Measurements from ENCODE around the gene EBF3. TPM values are rescaled to one million over a fixed set of nuclear protein-coding genes. Genes with fewer than 3 reads are reported as not detected.
A peak's percentile ranks its signal among the peaks of the same experiment; 100 is the strongest.

EBF3 gene
- total RNA-seq, 4 donors from 2014 or later = 1.5 to 4.1 (median 1.9) TPM; not detected in 1

DNA sequence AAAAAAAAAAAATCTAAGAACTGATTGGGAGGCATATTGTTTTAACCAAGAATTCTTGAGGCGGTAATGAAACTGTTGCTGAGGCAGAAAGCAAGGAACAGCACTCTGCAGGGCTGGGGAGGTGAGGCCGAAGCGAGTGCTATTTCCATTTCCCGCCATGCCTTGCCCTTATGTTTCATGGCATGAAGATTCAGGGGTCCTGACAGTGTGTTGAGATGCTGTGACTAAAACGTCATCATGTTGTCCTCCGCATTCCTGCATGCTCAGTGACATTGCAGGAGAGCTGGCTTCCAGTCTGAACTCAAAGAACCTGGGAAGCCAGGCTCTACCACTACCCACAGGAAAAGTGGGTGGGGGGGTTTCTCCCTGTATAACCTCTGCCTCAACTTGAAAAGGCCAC is 85.2 kb downstream of the EBF3 start:
- H3K9me3 ChIP-seq = no peaks in the 10 kb centered on the region
- H3K4me3 ChIP-seq = no peak overlapping the region
- H3K36me3 ChIP-seq = no peaks in the 10 kb centered on the region
- TF ChIP-seq, protein P1, sequence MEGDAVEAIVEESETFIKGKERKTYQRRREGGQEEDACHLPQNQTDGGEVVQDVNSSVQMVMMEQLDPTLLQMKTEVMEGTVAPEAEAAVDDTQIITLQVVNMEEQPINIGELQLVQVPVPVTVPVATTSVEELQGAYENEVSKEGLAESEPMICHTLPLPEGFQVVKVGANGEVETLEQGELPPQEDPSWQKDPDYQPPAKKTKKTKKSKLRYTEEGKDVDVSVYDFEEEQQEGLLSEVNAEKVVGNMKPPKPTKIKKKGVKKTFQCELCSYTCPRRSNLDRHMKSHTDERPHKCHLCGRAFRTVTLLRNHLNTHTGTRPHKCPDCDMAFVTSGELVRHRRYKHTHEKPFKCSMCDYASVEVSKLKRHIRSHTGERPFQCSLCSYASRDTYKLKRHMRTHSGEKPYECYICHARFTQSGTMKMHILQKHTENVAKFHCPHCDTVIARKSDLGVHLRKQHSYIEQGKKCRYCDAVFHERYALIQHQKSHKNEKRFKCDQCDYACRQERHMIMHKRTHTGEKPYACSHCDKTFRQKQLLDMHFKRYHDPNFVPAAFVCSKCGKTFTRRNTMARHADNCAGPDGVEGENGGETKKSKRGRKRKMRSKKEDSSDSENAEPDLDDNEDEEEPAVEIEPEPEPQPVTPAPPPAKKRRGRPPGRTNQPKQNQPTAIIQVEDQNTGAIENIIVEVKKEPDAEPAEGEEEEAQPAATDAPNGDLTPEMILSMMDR (IDR thresholded peaks at IDR 0.05) = no peak
- TF ChIP-seq POLR2A (IDR thresholded peaks at IDR 0.05) = no peak
- no peak for DNase-seq
- H3K27me3 ChIP-seq = no peaks in the 10 kb centered on the region
- H3K4me1 ChIP-seq = no peaks in the 10 kb centered on the region
- H3K27ac ChIP-seq = no peak overlapping the region

GRCh38 chr10:129877773-129878371 is 86.2 kb downstream of the EBF3 start:
- DNase-seq = no peak

GRCh38 chr10:129876838-129877237 is 87.2 kb downstream of the EBF3 start:
- Histone ChIP-seq H3K4me1 (no peaks in the 10 kb centered on the region), H3K9me3 (no peaks in the 10 kb centered on the region), H3K4me3 (no peak overlapping the region), H3K36me3 (no peaks in the 10 kb centered on the region), H3K27me3 (no peaks in the 10 kb centered on the region), H3K27ac (no peak overlapping the region)
- TF ChIP-seq, protein P1 (IDR thresholded peaks at IDR 0.05) = no peak
- TF ChIP-seq POLR2A (IDR thresholded peaks at IDR 0.05) = no peak
- DNase-seq = no peak

More at GRCh38 chr10:129877773-129878371, 86.2 kb downstream of the EBF3 start:
- Histone ChIP-seq H3K4me1 (no peaks in the 10 kb centered on the region), H3K9me3 (no peaks in the 10 kb centered on the region), H3K27ac (no peak overlapping the region), H3K27me3 (no peaks in the 10 kb centered on the region), H3K36me3 (no peaks in the 10 kb centered on the region), H3K4me3 (no peak overlapping the region)
- TF ChIP-seq, protein P1 (IDR thresholded peaks at IDR 0.05) = peak in 4 of 6 experiments; percentile 17 to 37 (median 26)
- no peak for TF ChIP-seq POLR2A (IDR thresholded peaks at IDR 0.05)

DNA sequence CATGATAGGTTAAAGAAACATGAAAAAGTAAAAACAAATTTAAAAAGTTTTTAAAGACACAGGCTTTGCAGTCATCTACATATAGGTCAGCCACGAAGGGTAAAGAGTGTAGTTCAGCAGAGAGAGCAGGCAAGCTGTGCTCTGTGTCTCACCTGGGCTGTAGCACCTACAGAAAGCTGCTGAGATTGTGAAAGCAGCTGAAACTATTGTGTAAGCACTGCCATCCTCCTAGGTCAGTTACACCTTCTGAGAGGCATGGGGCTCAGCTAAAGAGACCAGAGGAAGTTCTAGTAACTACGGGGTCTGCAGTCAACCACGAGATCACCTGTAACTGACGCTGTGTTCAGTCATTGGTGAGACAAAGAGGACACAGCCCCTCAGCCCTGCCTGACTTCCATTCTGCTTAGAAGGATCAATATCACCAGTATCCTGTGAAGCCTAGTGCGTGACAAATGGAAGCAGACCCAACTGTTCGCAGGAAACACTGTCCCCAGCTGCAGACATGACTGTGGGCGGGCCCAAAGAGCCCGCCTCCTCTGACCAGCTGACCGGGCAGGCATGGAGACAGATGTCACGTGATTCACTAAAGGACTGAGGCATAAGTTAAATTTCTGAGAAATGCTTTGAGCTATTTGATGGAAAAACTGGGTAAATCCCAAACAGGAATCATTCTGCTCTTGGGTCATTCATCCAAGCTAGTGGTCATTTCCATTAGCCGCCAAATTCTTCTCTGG is 87.9 kb downstream of the EBF3 start:
- no peak overlapping the region for H3K27ac ChIP-seq
- H3K36me3 ChIP-seq = no peaks in the 10 kb centered on the region
- no peaks in the 10 kb centered on the region for H3K4me1 ChIP-seq
- no peak overlapping the region for H3K4me3 ChIP-seq
- DNase-seq = no peak
- no peaks in the 10 kb centered on the region for H3K9me3 ChIP-seq
- no peaks in the 10 kb centered on the region for H3K27me3 ChIP-seq
- TF ChIP-seq POLR2A (IDR thresholded peaks at IDR 0.05) = no peak
- TF ChIP-seq, protein P1 (IDR thresholded peaks at IDR 0.05) = no peak

- no peaks in the 10 kb centered on the region for H3K27me3 ChIP-seq
- no peak for DNase-seq
- H3K9me3 ChIP-seq = no peaks in the 10 kb centered on the region
- TF ChIP-seq POLR2A (IDR thresholded peaks at IDR 0.05) = no peak
- TF ChIP-seq, protein P1 (IDR thresholded peaks at IDR 0.05) = no peak
- H3K4me1 ChIP-seq = no peaks in the 10 kb centered on the region
- H3K4me3 ChIP-seq = no peak overlapping the region
- no peak overlapping the region for H3K27ac ChIP-seq
- H3K36me3 ChIP-seq = no peaks in the 10 kb centered on the region
Observed at GRCh38 chr10:129873351-129873750, 90.7 kb downstream of the EBF3 start.

Measured in Peyer's patch (tissue), 4 donors.